SK-N-MC (cell line): ENCODE results near the gene ADAMTS9.

Experiments used
- EZH2 ChIP-seq: fragments of 200-600 bp; sonication (generic); IDR thresholded peaks from one replicate; pipeline ENCODE4 v1.6.1; 2017; ENCODE audit warnings: antibody characterized with exemption
- POLR2AphosphoS5 ChIP-seq: IDR thresholded peaks from 2 replicates; pipeline ENCODE4 v1.6.1; 2012; ENCODE audit warnings: mild to moderate bottlenecking, low read depth, low read length, borderline replicate concordance

- no peak for TF ChIP-seq POLR2AphosphoS5
- TF ChIP-seq EZH2 = no peak
Measured at GRCh38 chr3:64495781-64496334, 191.9 kb downstream of the ADAMTS9 start.
